ENCODE data around the gene C2orf80. TPM values are rescaled to one million over a fixed set of nuclear protein-coding genes. Genes with fewer than 3 reads are reported as not detected.

The C2orf80 gene
- total RNA-seq, 2 donors from 2014 or later: 0.55 TPM; not detected in 1

DNA sequence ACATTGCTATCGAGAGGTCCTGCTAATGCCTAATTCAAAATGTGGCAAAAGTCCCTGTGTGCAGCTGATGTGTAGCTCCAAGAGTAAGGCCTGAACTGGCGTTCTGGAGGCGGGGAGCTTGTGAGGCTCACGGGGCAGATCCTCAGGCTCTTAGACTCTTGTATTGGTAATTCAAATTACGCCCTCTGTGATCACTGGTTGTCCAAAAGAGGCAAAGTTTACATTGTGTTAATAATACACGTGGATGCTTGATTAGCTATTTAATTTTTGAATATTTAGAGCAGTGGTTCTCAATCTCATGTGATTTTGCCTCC lies 14.0 kb downstream of the C2orf80 start:
- Mint-ChIP-seq H3K36me3 (ENCODE audit: low read depth) (no peaks in the 10 kb centered on the region), H3K4me3 (no peak overlapping the region), H3K27ac (no peak overlapping the region), H3K27me3 (ENCODE audit: insufficient read depth) (no peaks in the 10 kb centered on the region), H3K4me1 (peaks cover 18% of the 10 kb centered on the region), H3K9me3 (no peaks in the 10 kb centered on the region)
- no peak for TF ChIP-seq CTCF (conservative IDR thresholded peaks at IDR 0.05)
- H3K4me3 ChIP-seq (ENCODE audit: low read length): no peak overlapping the region
- H3K4me1 ChIP-seq (ENCODE audit: control insufficient read depth, insufficient read depth, low read length): peaks cover 5% of the 10 kb centered on the region
- no peak overlapping the region for H3K9ac ChIP-seq (ENCODE audit: extremely low read depth, low read length, poor library complexity, severe bottlenecking)
- DNase-seq: no peak
- H3K27me3 ChIP-seq (ENCODE audit: control insufficient read depth, insufficient read depth, low read length, poor library complexity, severe bottlenecking): no peaks in the 10 kb centered on the region
- H3K27ac ChIP-seq (ENCODE audit: low read depth, low read length): no peak overlapping the region
- no peaks in the 10 kb centered on the region for H3K36me3 ChIP-seq (ENCODE audit: control insufficient read depth, insufficient read depth, low read length)
- WGBS, 2 experiments (ENCODE audit: insufficient coverage in 1 of 2, insufficient read length in 1 of 2): 87% methylated on average over 6 of the region's 6 CpGs
- H3K9me3 ChIP-seq (ENCODE audit: control insufficient read depth, low read length): no peaks in the 10 kb centered on the region

DNA sequence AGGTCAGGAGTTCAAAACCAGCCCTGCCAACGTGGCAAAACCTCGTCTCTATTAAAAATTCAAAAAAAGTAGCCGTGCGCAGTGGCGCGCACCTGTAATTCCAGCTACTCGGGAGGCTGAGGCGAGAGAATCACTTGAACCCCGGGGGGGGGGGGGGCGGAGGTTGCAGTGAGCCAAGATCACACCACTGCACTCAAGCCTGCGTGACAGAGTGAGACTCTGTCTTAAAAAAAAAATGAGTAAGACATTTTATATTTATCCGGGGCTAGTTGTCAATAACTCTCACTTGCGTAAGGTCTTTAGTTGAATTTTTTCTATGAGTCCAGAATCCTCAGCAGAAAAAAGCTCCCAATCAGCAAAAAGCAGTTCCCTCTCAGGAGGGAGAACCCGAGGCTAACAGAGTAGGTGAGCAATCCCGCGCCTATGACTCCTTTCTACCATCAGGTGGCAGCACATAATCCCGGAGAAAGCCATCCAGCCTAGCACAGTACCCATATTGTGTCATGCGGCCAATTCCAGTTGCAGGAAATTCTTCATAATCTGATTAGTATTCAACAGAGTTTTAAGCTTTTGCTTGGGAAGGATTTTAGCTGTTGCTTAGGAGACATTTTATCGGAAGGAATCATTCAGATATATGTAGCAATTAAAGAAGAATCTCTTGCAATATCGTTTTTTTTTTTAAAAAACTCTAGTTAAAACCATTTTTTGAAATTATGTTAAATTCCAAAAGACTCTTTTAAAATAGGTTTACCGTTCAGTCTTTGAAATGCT lies 14.6 kb downstream of the C2orf80 start:
- Histone ChIP-seq H3K9ac (ENCODE audit: extremely low read depth, low read length, poor library complexity, severe bottlenecking) (no peak overlapping the region), H3K9me3 (ENCODE audit: control insufficient read depth, low read length) (no peaks in the 10 kb centered on the region), H3K27me3 (ENCODE audit: control insufficient read depth, insufficient read depth, low read length, poor library complexity, severe bottlenecking) (no peaks in the 10 kb centered on the region), H3K36me3 (ENCODE audit: control insufficient read depth, insufficient read depth, low read length) (no peaks in the 10 kb centered on the region), H3K4me1 (ENCODE audit: control insufficient read depth, insufficient read depth, low read length) (peaks cover 5% of the 10 kb centered on the region), H3K27ac (ENCODE audit: low read depth, low read length) (no peak overlapping the region), H3K4me3 (ENCODE audit: low read length) (no peak overlapping the region)
- H3K9me3 Mint-ChIP-seq: no peaks in the 10 kb centered on the region
- H3K4me1 Mint-ChIP-seq: peaks cover 18% of the 10 kb centered on the region
- no peaks in the 10 kb centered on the region for H3K27me3 Mint-ChIP-seq (ENCODE audit: insufficient read depth)
- 58 to 62% methylated on average over 12 to 21 of the region's 21 CpGs for WGBS, 2 experiments (ENCODE audit: insufficient coverage in 1 of 2, insufficient read length in 1 of 2)
- DNase-seq: peak; percentile 93
- H3K36me3 Mint-ChIP-seq (ENCODE audit: low read depth): no peaks in the 10 kb centered on the region
- H3K4me3 Mint-ChIP-seq: no peak overlapping the region
- H3K27ac Mint-ChIP-seq: no peak overlapping the region
- peak; percentile 93 for TF ChIP-seq CTCF (conservative IDR thresholded peaks at IDR 0.05)

- no peak for DNase-seq
- Histone ChIP-seq H3K36me3 (ENCODE audit: control insufficient read depth, insufficient read depth, low read length) (no peaks in the 10 kb centered on the region), H3K27me3 (ENCODE audit: control insufficient read depth, insufficient read depth, low read length, poor library complexity, severe bottlenecking) (no peaks in the 10 kb centered on the region), H3K9me3 (ENCODE audit: control insufficient read depth, low read length) (no peaks in the 10 kb centered on the region), H3K4me3 (ENCODE audit: low read length) (no peak overlapping the region), H3K9ac (ENCODE audit: extremely low read depth, low read length, poor library complexity, severe bottlenecking) (no peak overlapping the region), H3K27ac (ENCODE audit: low read depth, low read length) (no peak overlapping the region), H3K4me1 (ENCODE audit: control insufficient read depth, insufficient read depth, low read length) (no peaks in the 10 kb centered on the region)
- TF ChIP-seq CTCF (conservative IDR thresholded peaks at IDR 0.05): no peak
- Mint-ChIP-seq H3K36me3 (ENCODE audit: low read depth) (no peaks in the 10 kb centered on the region), H3K27ac (no peak overlapping the region), H3K4me1 (peaks cover 10% of the 10 kb centered on the region), H3K27me3 (ENCODE audit: insufficient read depth) (no peaks in the 10 kb centered on the region), H3K9me3 (no peaks in the 10 kb centered on the region), H3K4me3 (no peak overlapping the region)
- 89 to 96% methylated on average over 7 to 9 of the region's 9 CpGs for WGBS, 2 experiments (ENCODE audit: insufficient coverage in 1 of 2, insufficient read length in 1 of 2)
These were observed 15.7 kb downstream of the C2orf80 start for GRCh38 chr2:208174144-208174543.
